ENCODE data around the gene APOO.
"Not testable (repeated sequence)": the region's sequence is repeated elsewhere in the genome, so short reads cannot be mapped to it uniquely, and the experiment has no call there.

APOO gene

DNA sequence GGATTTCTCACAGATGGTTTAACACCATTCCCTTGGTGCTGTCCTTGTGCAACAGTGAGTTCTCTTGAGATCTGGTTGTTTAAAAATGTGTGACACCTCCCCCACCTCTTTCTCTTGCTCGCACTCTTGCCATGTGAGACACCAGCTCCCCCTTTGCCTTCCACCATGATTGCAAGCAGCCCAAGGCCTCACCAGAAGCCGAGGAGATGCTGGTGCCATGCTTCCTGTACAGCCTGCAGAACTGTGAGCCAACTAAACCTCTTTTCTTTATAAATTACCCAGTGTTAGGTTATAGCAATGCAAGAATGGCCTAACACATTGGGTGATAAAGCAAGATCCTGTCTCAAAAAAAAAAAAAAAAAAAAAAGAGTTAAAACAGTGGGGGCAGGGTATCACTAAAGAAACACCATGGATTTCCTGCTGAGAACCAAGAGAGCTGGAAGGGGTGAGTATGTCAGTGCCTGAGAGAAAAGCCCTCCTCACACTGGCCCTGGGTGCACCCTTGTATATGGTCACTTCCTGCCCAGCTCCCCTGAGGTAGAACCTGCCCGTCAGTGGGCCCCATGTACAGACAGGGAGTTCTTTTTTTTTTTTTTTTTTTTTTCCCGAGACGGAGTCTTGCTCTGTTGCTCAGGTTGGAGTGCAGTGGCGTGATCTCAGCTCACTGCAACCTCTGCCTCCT, 46.4 kb downstream of the APOO start:
- no peak for DNase-seq (ENCODE audit: low read depth in 2 of 3, low spot score in 2 of 3)

DNA sequence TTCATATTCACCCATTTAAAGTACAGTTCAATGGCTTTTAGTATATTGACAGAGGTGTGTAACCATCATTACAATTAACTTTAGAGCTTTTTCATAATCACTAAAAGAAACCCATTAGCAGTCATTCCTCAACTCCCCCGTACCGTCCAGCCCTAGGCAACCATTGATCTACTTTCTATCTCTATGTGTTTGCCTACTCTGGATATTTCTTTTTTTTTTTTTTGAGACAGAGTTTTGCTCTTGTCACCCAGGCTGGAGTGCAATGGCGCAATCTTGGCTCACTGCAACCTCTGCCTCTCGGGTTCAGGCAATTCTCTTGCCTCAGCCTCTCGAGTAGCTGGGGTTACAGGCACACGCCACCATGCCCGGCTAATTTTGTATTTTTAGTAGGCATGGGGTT, 48.5 kb downstream of the APOO start:
- DNase-seq (ENCODE audit: low read depth in 2 of 3, low spot score in 2 of 3), result not testable (repeated sequence)

DNA sequence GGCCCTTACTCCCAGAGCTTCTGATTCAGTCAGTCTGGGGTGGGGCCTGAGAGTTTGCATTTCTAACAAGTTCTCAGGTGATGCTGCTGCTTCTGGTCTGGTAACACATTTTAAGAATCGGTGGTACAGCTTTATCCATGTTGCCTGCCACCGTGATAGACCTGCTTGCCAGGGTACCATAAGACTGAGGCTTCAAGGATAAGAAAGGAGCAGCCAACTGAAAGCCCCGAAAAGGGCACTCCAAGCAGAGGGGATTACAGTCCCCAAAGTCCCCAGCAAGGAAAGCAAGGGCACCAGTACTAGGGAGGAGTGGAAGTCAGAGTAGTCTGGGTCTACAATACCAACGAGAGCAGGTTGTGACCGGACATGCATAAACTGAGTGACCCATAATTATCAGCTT, 49.8 kb downstream of the APOO start:
- no peak for DNase-seq (ENCODE audit: low read depth in 2 of 3, low spot score in 2 of 3)

DNA sequence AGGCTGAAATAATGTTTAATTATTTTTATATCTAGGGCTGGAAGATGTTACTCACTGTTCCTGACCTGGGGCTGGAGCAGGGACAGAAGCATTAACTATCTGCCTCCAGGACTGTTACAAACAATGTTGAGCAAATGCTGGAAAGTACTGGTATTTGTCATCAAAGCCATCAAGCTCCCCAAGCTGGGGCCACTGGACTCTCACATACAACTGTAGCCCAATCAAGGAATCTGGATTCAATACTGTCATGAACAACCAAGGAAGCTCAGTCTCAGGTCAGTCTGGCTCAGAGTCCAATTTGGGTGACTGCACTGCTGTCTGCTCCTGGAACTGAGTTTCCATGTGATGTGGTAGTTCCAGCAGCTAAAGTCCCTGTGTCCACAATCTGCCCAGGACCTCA, 50.4 kb downstream of the APOO start:
- no peak for DNase-seq (ENCODE audit: low read depth in 2 of 3, low spot score in 2 of 3)

DNA sequence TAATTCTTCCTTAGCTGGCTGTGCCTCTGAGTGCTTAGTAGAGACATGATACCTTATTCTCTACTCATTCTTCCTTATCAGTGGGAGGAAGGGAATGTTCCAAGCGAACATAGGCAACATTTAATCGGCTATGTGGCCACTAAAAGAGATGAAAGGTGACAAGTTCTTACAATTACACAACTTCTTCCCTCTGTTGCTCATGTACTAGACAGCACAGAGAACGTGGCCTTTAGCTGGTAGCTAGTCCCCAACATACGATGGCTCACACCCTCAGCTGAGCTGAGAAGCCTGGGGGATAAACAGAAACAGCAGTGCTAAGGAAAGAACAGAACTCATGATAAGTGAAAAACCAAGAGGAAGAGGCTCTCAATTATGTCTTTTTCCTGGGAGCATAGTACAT, 52.2 kb downstream of the APOO start:
- no peak for DNase-seq (ENCODE audit: low read depth in 2 of 3, low spot score in 2 of 3)

DNA sequence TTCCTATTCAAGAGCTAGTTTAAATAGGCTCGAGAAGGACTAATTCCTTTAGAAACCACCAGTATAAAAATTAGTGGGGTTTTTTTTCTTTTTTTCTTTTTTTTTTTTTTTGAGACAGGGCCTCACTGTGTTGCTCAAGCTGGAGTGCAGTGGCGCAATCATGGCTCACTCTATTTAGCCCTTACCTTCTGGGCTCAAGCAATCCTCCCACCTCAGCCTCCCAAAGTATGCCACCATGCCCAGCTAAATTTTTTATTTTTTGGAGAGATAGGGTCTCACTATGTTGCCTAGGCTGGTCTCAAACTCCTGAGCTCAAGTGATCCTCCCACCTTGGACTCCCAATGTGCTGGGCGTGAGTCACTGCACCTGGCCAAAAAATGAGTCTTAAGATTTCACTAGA, 52.8 kb downstream of the APOO start:
- no peak for DNase-seq (ENCODE audit: low read depth in 2 of 3, low spot score in 2 of 3)

DNA sequence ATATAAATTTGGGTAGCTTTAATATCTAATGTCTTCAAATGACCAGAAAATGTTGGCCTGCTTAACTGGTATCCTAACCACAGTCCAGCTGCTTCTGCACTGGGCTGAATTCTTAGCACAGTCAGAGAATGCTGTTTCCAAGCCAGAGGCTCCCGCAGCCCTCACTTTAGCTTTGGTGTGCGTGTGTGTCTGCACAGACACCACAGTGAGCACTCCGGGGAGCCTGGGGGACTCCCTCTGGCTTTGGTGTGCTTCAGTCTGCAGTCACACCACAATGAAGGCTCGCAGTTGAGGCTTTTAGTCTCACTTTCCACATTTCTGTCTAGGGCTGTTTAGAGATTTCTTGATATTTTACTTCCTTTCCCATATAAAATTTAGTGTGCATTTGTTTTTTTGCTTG, 53.6 kb downstream of the APOO start:
- DNase-seq (ENCODE audit: low read depth in 2 of 3, low spot score in 2 of 3), result no peak

DNA sequence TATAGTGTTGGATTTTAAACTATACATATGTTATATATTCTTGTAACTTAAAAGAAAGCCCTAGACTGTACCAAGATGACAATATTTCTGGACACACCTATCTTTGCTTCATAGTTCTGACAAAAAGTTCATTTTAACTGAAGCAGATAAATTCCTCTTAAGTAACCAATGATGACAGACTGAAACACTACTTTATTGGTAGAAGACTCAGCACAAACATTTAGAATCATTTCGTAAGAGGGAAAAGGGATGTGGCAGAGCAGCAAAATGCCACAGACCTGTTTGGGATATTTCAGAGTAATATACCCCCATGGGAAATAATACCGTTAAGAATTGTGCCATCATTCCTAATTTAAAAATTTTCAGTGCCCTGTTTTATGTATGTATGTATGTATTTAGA, 56.2 kb downstream of the APOO start:
- DNase-seq (ENCODE audit: low read depth in 2 of 3, low spot score in 2 of 3), result no peak

DNA sequence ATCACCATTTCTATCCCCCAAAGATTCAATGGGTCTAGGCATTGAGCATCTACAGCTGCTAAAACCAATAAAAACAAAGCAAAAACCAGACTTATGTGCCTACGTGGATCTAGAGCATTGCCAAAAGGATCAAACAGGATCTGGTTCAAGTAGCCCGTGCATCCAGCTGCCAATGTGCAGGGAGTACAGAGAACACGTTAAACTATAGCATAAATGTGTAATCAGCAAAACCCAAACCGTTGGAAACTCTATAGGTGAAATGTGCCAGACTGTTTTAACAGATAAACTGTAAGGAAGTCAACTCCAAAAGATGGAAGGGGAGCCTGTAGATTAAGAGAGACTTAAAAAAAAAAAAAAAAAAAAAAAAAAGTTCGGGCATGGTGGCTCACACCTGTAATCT, 58.5 kb downstream of the APOO start:
- no peak for DNase-seq (ENCODE audit: low read depth in 2 of 3, low spot score in 2 of 3)

DNA sequence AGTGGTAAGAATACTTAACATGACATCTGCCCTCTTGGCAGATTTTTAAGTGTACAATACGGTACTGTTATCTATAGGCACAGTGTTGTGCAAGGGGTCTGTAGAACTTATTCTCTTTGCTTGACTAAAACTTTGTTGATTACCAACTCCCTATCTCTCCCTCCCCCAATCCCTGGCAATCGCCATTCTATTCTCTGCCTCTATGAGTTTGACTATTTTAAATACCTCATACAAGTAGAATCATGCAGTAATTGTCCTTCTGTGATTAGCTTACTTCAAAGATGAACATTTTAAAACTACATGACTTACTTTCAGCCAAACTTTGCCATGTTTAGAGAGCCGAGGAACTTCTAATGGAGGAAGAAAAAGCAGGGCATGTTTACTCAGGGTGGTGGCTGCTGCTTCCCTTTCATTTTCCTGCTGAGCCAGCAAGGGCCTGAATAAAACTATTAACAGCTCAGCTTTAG, 62.4 kb downstream of the APOO start:
- DNase-seq (ENCODE audit: low read depth in 2 of 3, low spot score in 2 of 3), result no peak

DNA sequence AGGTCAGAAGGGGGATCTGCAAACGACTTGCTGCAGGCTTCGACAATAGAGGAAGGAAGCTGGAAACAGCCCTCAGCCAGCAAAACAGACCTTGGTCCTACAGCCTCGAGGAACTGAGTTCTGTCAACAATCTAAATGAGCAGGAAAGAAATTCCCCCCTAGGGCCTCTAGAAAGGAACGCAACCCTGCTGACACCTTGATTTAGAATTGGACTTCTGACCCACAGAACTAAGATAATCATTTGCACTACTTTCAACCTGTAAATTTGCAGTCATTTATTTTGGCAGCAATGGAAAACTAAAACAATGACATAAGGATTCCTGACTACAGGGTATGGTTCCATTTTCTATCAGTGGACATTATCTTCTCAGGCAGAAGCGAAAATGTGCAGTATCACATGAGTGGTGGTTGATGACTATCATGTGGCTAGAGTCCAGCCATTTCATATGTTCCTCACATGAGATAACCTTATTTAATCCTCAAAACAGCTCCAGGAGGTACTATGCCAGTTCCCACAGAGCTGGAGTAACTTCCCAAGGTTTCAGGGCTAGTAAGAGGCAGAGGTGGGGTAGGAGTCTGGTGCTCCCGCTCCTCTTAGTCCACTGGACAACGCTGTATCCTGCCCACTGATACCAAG, 63.1 kb downstream of the APOO start:
- no peak for DNase-seq (ENCODE audit: low read depth in 2 of 3, low spot score in 2 of 3)

DNA sequence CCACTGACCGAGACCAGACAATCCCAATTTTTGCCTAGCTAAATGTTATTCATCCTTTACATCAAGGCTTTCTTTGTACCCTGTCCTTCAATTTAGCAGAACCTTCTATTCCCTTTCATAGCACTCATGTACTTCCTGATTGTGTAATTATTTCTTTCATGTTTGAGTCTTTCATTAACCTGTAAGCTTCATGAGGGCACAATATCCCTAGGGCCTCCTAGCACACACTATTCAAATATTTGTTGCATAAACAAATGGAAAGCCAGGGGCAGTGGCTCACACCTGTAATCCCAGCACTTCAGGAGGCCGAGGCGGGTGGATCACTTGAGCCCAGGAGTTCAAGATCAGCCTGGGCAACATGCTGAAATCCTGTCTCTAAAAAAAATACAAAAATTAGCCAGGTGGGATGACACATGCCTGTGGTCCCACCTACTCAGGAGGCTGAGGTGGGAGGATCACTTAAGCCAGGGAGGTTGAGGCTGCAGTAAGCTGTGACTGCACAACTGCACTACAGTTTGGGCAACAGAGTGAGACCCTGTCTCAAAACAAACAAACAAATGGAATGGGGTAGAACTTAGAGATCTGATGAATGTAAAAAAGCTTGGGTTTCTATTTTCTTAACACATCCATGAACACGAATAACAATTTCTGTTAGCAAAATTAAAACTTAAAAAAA, 65.8 kb downstream of the APOO start:
- DNase-seq (ENCODE audit: low read depth in 2 of 3, low spot score in 2 of 3), result no peak

DNA sequence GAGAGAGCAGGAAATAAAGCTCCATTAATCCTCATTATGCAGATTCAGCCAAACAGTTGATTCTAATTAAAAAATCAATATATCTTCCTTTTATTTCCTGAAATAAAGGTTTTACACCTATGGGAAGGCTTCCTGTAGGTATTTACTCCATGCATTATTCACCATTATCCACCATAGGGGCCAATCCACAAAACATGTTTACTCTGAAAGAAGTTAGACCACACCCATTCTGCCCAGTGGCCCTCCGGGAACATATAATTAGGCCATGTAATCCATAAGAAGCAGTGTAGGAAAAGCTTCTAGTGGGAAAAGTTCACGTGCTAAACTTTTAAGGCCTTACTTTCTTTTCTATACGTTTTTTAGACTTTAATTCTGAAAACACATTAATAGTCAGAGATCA, 67.1 kb downstream of the APOO start:
- DNase-seq (ENCODE audit: low read depth in 2 of 3, low spot score in 2 of 3), result no peak

DNA sequence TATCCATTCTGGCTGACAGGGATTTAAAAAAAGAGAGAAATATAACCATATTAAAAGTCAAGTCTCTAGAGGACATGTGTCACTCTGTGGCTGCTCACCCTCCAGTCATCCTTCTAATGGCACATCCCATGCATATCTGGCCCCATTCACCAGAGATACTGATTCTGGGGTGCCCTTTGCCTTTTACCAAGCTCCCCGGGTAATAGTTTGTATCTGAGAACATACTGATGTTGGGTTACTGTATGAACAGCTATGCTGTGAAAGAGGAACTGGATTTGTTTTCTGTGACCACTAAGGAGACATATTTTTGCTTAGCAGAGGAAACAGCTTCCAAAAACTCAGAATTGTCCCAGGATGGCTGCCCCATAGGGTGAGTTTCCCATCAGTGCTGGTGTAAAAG, 68.8 kb downstream of the APOO start:
- no peak for DNase-seq (ENCODE audit: low read depth in 2 of 3, low spot score in 2 of 3)

DNA sequence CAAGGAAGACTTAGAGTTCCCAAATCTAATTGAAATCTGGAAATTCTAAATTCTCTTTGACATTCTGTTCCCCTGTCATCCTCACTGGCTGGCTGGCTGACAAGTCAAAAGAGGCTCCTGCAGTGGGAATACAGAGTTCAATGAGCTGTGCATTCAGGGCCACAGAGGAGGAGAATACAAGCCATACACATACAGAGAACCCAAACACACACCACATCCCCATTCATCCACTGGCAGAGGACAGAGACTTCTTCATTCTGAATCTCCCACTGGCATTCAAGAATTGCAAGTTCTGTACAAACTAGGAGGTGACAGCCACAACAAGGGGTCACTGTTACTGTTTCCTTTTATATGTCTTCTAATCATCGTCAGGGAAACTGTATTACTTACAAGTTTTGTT, 75.0 kb downstream of the APOO start:
- DNase-seq (ENCODE audit: low read depth in 2 of 3, low spot score in 2 of 3), result no peak

DNA sequence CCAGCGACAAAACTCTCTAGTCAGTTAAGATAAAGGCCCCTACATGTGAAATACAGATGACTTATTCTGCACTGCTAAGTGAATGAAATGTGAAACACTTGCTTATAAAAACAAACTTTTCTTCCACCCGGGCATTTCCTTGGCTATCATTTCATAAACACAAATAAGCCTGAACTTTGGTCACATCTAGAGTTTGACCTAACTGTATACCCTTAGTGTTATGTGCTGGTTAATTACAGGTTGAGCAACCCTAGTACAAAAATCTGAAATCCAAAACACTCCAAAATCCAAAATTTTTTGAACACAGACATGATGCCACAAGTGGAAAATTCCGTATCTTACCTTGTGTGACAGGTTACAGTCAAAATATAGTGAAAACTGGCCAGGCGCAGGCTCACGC, 78.9 kb downstream of the APOO start:
- no peak for DNase-seq (ENCODE audit: low read depth in 2 of 3, low spot score in 2 of 3)

DNA sequence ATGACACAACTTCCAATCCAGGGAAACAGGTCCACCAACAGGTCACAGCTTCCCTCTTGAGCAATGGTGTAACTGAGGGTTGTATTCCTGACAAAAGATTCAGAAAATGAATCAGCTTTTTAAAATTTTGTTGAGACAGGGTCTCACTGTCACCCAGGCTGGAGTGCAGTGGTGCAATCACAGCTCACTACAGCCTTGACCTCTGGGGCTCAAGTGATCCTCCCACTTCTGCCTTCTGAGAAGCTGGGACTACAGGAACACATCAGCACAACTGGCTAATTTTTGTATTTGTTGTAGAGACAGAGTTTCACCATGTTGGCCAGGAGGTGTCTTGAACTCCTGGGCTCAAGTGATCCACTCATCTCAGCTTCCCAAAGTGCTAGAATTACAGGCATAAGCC, 81.1 kb downstream of the APOO start:
- no peak for DNase-seq (ENCODE audit: low read depth in 2 of 3, low spot score in 2 of 3)

DNA sequence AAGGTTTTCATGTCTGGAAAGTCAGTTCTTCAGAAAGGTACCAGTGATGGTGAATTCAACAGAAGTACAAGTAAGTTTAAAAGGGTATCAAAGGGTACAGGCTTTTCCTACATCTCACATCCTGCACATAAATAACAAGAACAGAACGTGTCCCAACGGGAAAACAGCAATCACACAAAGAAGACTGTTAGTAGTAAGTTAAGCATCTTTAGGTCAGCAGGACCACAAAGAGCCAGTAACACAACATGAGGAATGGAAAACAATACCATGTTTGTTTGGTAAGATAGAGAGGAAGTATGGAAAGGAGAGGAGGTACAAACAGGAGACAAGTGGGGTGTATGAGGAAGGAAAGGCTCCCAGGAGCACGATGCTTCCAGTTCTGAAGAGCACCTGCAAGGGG, 81.5 kb downstream of the APOO start:
- DNase-seq (ENCODE audit: low read depth in 2 of 3, low spot score in 2 of 3), result no peak

DNA sequence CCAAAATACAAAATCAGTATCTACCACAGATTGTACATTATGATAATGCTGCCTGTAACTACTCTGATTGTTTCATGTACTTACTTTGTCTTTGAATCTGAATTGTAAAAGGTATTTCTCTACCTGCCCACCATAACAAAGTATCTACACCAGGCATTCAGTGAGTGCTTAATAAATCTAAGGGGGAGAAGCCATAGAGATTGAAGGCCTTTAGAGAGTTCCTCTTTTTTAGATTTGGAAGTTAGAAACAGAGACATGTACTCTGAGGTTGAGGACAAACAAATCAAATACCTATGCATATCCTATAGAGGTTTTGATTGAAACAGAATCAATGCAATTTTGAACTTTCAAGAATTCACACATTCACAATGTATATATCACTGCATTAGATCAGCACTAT, 82.1 kb downstream of the APOO start:
- no peak for DNase-seq (ENCODE audit: low read depth in 2 of 3, low spot score in 2 of 3)

DNA sequence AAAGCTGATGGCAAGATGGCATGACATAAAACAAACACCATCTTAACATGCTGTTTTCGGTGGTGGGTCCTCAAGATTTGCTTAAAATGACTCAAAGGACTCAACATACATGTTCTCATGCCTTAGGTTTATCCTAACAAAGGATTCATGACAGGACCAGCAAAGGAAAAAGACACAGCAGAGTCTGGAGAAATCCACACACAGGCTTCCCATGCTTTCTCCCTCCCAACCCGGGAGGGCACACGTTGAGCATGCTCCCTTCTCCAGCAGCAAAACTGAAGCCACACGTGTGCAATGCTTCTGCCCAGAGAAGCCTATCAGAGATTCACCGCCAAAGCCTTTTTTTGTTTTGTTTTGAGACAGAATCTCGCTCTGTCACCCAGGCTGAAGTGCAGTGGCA, 84.9 kb downstream of the APOO start:
- no peak for DNase-seq (ENCODE audit: low read depth in 2 of 3, low spot score in 2 of 3)

DNA sequence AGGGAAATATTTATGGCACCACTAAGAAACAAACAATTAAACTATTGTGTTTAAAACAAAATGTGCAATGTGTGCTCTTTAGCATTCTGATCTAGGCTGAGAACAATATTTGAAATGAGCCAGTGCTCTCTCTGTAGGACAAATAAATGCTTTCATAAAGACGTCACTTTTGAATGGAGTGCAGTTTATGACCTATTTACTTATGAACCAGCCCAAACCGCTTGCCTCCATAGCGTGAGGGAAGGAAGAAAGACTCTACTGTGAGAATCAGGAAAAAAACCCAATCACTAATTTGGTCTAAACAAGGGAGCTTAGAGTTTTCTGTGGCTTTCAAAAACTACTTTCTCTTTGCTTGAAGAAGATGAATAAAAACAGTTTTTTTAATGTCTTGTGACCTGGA, 85.3 kb downstream of the APOO start:
- DNase-seq (ENCODE audit: low read depth in 2 of 3, low spot score in 2 of 3), result no peak

DNA sequence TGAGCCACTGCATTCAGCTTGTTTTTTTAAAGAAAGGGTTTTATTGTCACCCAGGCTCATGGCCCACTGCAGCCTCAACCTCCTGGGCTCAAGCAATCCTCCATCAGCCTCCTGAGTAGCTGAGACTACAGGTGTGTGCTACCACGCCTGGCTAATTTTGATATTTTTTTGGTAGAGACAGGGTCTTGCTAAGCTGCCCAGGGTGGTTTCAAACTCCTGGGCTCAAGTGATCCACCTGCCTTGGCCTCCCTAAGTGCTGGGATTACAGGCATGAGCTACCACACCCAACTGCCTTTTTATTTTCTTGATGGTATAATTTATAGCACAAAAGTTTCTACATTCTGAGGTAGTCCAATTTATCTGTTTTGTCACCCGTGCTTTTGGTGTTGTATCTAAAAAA, 85.9 kb downstream of the APOO start:
- no peak for DNase-seq (ENCODE audit: low read depth in 2 of 3, low spot score in 2 of 3)
